Measurements from ENCODE around the gene GMPPB.

DNA sequence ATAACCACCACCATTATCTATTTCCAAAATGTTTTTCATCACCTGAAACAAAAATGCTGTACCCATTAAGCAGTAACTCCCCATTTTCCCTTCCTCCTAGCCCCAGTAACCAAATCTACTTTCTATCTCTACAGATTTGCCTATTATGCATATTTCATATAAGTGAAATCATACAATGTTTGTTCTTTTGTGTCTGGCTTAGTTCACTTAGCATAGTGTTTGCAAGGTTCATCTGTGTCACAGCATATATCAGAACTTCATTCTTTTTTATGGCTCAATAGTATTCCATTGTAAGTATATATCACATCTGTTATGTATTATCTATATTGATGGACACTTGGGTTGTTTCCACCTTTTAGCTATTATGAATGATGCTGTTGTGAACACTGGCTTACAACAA is 16.7 kb upstream of the GMPPB start:
- TF ChIP-seq FOXM1 (IDR thresholded peaks at IDR 0.05; ENCODE audit: borderline replicate concordance, low read depth) = no peak
- TF ChIP-seq REST (IDR thresholded peaks at IDR 0.05; ENCODE audit: low read depth) = no peak
- no peak for TF ChIP-seq EP300 (IDR thresholded peaks at IDR 0.05; ENCODE audit: borderline replicate concordance)
- no peak for TF ChIP-seq CEBPB (IDR thresholded peaks at IDR 0.05)
- TF ChIP-seq, protein P1, sequence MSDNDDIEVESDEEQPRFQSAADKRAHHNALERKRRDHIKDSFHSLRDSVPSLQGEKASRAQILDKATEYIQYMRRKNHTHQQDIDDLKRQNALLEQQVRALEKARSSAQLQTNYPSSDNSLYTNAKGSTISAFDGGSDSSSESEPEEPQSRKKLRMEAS (IDR thresholded peaks at IDR 0.05) = no peak
- no peak for TF ChIP-seq YY1 (IDR thresholded peaks at IDR 0.05; ENCODE audit: low read depth)
- TF ChIP-seq NFIC (IDR thresholded peaks at IDR 0.05) = no peak
- no peak for TF ChIP-seq USF1 (IDR thresholded peaks at IDR 0.05)
- TF ChIP-seq RAD21 (IDR thresholded peaks at IDR 0.05; ENCODE audit: low read depth) = no peak
- TF ChIP-seq EGR1 (IDR thresholded peaks at IDR 0.05) = no peak
- TF ChIP-seq TAF1 (IDR thresholded peaks at IDR 0.05; ENCODE audit: low read depth) = no peak
- TF ChIP-seq ZBTB7A (IDR thresholded peaks at IDR 0.05; ENCODE audit: low read depth) = no peak
- TF ChIP-seq TEAD4 (IDR thresholded peaks at IDR 0.05) = no peak

All from Ishikawa (cell line).